Endometrial microvascular endothelial cells (primary cell): ENCODE results near the gene CHPF. TPM values are rescaled to one million over a fixed set of nuclear protein-coding genes. Genes with fewer than 3 reads are reported as not detected.

ENCODE experiments used
- in situ Hi-C: cut with HindIII; loops from 2 replicates; pipeline ENCODE4 v1.10.0; 2017; ENCODE audit warnings: low sequenced_read_pairs, low pct_unique_long_range_greater_than_20kb; ENCODE audit errors: inconsistent ontology term
- total RNA-seq: library from RNA; depleted of rRNA; stranded (reverse); fragments of >200 nt; gene quantifications from one replicate; pipeline ENCODE4 v1.2.3, GENCODE V29; 2015; ENCODE audit errors: inconsistent ontology term

Gene CHPF
- total RNA-seq, 1 donor from 2014 or later = 3.4 TPM

- in situ Hi-C loops = no loop called here
Measured at GRCh38 chr2:219537657-219538488, 5.7 kb downstream of the CHPF start.

GRCh38 chr2:219536967-219537366 is 6.6 kb downstream of the CHPF start:
- in situ Hi-C loops = no loop called here

- in situ Hi-C loops = no loop called here
Measured at GRCh38 chr2:219536425-219536824, 7.2 kb downstream of the CHPF start.

- in situ Hi-C loops = no loop called here
Measured at GRCh38 chr2:219533930-219534661, 9.5 kb downstream of the CHPF start.

GRCh38 chr2:219532378-219532649 is 11.3 kb downstream of the CHPF start:
- in situ Hi-C loops = no loop called here

GRCh38 chr2:219531639-219532377 is 11.8 kb downstream of the CHPF start:
- in situ Hi-C loops = no loop called here

- in situ Hi-C loops = no loop called here
Measured at GRCh38 chr2:219530048-219530963, 13.3 kb downstream of the CHPF start.

GRCh38 chr2:219527472-219527871 is 16.1 kb downstream of the CHPF start:
- in situ Hi-C loops = no loop called here

- in situ Hi-C loops = no loop called here
Measured at GRCh38 chr2:219527076-219527394, 16.6 kb downstream of the CHPF start.

GRCh38 chr2:219526320-219527075 is 17.1 kb downstream of the CHPF start:
- in situ Hi-C loops = no loop called here

- in situ Hi-C loops = no loop called here
Measured at GRCh38 chr2:219525533-219526232, 17.9 kb downstream of the CHPF start.

- in situ Hi-C loops = no loop called here
Measured at GRCh38 chr2:219524817-219525216, 18.8 kb downstream of the CHPF start.

GRCh38 chr2:219523031-219523671 is 20.5 kb downstream of the CHPF start:
- in situ Hi-C loops = no loop called here

- in situ Hi-C loops = no loop called here
Measured at GRCh38 chr2:219522111-219523030, 21.2 kb downstream of the CHPF start.

- in situ Hi-C loops = no loop called here
Measured at GRCh38 chr2:219521066-219521880, 22.3 kb downstream of the CHPF start.

- in situ Hi-C loops = no loop called here
Measured at GRCh38 chr2:219520079-219520478, 23.5 kb downstream of the CHPF start.
